OCI-M2 (cell line): ENCODE data around the gene PLEKHH1.

ENCODE experiments used
- DNase-seq: peaks from one replicate; lab custom pipeline; 2025; ENCODE audit not compliant: unreplicated experiment; lab: John Stamatoyannopoulos, UW

Gene PLEKHH1

DNA sequence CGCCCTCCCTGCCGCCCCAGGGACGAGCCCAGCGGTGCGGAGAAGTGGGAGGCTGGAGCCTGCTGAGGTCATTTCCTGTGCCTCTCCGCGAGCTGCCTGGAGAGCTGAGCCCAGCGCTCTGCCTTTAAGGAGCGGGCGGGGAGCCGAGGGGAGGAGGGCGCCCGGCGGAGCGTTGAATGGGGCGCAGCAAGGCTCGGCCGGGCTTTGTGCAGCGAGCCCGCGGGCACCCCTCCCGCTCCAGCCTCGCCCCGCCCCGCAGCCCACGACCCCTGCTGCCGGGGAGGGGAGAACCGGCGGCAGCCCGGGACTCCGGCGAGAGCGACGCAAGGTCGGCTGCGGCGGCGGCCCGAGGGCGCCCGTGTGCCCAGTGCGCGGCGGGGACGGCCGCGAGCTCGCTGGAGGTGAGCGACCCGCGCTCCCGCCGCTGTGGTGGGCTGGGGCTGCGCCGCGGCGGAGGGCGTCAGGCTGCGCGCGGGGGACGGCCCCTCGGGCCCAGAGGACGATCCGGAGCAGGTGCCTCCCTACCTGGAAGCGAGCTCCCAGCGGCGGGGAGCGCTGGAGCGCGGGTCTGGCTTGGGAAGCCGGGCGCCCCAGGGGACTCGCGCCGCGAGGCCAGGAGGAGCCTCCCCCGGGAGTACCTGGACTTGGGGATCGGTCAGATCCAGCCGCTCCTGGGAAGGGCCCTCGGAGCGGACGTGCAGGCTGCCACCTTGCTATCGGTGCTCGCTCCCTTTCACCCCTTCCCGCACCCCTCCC is at the start of gene PLEKHH1:
TSS of gene PLEKHH1 (plus strand) at position 293 of the 756 bp plus-strand sequence. CDS start 8,578 bp downstream, outside the sequence.
- no peak for DNase-seq

DNA sequence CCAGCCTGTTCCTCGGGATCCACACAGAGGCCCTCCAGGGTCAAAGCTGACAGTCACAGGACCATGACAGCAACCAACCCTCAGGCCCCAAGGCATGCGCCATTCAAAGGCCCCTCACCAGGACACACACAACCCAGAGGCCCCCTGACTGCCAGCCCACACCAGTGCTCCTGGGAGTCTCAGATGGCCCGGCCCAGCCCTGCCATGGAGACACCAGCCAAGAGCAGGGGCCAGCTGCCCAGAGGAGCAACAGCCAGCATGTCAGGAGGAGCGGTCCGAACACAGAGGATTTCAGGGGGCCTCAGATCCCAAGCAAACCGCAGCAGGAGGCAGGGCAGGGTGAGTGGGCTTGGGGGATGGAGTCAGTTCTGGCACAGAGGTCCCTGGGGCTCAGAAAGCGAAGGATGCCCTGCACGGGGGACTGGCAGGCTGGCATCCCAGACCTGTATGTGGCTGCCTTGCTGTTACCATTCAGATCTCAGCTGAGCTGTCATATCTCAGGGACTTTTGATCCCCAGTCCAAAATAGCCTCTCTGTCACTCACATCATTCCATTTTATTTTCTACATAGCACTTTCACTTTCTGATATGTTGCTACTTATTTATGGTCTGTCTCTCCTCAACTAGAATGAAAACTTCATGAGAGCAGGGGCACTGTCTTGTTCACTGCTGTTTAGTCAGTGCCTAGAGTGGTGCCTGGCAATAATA is 49.4 kb upstream of the PLEKHH1 start:
- no peak for DNase-seq

DNA sequence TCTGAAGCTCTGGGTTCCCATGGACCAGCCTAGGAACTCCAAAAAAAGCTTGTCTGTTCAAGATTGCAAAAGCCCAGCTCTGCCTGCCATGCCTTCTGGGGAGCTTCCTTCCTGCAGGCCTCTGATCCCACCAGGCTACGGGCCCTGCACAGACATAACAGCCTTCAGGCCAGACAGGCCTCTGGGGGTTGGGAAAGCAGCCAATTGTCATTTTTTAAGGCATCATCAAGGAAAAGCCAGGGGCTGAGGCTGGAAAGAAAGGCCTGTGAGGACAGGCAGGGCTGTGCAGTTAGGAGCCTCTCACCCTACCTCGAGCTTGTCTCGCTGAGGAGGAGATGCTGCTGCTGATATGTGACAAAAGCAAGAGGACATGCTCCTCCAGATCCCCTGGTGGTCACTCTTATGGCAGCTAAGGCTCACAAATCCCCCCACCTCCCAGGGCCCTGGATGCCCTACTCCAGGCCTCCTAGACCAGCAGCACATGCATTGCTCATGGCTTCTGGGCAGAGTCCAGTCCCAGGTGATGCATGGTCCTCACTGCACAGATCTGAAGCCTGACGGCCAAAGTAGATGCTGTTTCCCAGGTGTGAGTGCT is 47.5 kb upstream of the PLEKHH1 start:
- no peak for DNase-seq

DNA sequence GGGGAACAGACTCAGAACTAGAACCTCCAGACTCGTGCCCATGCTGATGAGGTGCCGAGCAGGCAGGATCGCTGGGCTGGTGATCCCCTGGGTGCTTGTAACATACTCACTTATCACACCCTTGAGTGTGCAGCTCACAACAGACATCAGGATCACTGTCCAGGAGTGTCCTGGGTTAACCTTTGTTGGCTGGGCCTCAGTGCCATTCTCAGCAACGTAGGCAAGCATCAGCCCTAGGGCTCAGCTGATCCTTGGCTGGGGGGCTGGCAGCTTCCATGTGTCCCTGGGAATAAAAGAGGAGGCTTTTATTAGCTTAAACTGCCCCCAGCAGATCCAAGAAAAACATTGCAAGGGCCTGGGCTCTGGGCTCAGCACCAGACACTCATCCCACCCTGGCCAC is 46.2 kb upstream of the PLEKHH1 start:
- no peak for DNase-seq

DNA sequence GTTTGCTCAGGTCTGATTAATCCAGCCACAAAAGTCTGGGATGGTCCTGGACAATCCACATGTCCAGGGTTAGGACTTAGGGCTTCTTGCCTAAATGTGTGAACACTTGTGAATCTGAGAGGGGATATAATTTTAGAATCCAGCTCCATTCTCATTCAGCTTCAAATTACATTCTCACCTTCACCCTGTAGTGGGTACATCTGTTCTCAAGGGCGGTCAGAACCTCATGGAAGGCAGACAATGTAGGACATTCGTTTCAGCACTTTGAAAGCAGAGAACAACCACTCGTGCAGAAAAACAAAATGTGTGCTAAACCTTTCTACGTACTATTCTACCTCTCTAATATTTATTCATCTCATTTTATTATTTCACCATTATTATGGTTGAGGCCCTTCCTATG is 45.8 kb upstream of the PLEKHH1 start:
- DNase-seq = no peak

DNA sequence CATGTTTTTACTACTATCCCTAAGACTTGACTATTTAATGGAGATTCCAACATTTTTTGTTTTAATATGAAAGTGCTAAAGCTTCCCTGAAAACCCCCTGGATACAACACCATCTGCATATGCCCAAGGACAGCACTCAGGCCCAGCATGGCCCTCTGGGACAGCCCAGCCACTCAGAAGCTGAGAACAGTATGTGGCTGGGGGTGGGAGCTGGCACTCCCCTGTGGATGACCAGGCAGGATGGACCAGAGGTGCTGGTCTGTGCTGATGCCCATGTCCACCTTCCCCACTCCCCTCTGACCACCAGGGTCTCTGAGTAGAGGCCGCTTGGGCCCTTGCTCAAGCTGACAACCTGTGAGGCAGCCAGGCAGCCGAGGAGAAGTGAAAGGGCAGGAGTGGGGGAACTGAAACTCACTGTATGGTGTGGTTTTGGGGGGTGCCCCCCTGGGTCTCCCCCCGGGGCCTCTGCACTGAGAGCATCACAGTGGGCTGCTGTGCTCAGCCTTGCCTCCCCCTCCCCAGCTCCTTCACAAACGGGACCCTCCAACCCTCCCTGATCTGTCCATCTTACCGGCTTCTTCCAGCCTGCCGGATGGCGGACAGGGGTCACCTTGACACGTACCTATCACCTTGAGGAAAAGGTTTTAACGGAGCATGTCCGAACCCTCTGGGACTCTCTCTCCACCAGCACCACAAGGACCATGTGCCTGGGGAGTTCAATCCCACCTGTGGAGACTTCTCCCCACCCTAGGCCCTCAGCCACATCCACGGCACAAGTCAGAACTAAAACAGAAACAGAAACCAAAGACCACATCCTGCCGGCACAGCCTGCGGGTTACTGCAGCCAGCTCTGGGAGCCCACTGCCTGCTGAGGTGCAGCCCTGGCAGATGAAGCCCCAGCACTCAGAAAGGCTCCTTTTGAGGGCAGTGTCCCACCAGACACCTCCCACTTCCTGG is 44.9 kb upstream of the PLEKHH1 start, which contains the start of gene TMEM229B:
TSS of gene TMEM229B (minus strand) at position 785 of the 957 bp plus-strand sequence. CDS start 14,798 bp downstream, outside the sequence.
- no peak for DNase-seq

DNA sequence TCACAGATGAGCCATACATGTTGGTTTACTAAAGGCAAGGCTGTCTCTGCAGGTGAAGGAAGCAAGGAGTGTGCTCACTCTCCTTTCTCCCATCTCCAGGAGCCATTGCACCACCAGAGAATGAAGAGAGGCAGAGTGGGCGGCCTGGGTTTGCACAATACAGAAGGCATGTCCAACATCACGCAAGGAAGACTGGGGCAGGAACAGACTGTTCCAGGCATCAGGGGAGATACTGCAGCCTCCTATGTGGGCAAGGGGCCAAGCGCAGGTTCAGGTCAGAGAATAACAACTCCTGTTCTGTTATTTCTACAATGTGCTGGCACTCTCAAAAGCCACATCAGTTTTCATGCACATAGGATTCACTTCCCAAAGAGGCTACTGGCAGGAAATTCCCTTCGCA is 42.9 kb upstream of the PLEKHH1 start:
- no peak for DNase-seq

DNA sequence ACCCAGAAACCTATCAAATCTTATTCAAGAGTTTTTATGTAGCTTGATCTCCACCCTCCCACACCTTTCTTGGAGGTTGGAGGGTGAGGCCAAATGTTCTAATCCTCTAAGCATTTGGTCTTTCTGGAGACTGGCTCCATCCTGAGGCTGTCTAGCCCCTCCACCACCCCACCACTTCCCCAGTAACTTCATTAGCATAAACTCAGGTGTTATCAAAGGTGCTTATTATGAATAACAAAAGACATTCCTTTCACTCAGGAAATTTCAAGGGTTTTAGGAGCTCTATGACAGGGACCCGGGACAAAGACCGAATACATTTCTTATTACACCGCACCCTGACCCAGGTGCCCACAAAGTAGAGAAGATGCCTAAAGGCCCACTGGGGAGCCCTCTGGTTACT is 41.8 kb upstream of the PLEKHH1 start:
- no peak for DNase-seq

DNA sequence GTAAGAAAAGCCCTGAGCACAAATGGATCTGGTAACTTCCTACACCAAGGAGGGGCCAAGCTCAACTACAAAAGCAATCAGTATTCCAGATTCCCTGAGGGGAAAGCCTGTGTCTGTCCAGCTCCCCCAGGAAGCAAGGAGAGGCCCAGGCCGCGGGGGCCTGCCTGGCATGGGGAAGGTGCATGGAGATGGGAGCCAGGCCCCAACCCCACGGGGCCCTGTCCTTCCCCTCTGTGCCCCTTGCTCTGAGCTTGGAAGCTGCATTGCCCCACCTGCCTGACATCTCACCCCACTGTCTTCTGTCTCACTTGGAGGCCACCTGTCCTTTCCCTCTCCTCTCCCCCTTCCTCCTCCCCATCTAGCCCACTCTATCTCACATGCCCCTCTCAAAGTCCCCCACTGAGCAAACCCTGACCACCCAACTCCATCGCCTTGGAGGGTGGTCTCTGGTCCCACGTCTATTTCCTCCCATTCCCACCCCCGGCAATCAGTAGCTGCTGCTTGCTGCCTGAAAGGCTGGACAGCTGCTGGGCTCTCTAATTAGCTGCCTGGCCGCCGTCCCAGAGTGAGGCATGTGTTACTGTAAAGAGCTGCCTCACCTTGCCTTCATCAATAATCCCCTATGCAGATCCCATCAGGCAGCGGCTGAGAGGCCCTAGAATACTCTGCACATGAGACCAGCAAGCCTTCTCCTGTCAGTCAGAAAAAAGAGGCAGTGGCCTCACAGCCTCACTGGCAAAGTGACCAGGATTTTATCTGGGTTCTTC is 41.2 kb upstream of the PLEKHH1 start:
- DNase-seq = no peak

DNA sequence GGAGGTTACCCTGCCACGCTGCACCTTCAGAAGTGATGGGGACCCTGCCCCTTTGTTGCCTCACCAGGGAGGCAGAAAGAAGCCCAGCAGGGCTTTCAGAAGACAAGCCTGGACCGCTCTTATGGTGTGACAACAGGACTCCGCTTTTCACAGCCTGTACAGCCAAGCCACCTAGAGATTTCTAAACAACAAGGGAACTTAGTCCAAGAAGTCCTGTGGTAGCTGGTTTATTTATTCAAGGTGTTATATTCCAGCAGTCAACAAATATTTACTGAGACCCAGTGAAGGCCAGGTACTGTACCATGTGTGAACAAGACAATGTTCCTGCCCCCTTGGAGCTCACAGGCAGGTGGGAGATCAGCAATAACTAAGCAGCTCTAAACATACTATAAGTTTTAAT is 40.6 kb upstream of the PLEKHH1 start:
- no peak for DNase-seq

DNA sequence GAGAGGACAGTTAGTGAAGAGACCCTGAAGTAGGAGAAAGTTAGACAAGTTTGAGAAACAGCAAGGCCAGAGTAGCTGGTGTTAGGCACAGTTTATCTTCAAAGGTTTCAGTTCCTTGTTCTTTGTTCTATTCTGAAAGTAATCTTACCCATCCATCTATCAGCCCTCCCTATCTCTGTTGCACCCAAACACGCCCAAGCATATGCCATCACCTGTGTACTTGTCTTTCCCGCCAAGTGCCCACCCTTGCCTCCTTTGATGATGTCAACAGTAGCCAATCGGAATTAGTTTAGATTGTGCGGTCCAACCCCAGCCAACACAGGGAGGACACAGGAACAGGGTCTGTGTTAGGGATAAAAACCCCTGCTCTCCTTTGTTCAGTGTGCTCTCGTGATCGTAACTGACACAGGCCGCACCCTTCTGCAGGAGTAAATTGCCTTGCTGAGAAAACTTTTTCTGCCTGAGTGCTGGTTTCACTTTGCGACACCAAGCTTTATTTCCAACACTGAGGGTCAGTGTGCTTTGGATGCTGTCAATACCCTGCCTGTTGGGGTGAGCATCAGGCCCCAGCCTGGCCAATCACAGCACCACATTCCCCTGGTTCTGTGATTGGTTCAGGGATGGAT is 39.9 kb upstream of the PLEKHH1 start:
- DNase-seq = no peak

DNA sequence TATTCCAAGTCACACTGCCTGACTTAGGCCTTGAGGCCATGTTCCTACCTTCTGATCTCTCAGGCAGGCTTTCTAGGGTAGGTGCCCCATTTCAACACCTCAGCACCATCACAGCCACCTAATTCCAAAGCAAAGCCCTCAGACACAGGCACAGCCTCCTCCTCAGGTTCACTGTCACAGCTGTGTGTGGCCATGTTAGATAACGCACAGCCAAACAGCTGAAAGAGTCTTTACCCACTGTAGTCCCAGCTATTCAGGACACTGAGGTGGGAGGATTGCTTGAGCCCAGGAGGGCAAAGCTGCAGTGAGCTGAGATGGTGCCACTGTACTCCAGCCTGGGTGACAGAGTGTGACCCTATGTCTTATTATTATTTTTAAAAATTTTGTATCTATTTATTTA is 37.3 kb upstream of the PLEKHH1 start:
- no peak for DNase-seq

DNA sequence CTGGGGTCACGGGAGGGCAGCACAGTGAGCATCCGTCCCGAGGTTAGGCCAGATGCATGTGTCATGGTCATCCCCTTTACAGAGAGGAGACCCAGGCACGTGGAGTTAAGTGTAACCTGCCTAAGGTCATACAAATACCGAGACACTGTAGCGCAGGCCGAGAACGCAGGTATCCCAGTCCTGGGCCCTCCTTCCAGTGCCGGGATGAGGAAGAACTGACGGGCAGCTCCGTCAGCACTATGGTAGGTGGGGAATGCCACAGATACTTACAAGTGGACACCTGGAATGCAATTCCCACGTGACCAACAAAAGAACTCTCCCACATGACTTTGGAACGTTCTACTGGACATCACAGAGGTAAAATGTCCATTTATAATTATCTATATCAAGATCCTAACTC is 35.9 kb upstream of the PLEKHH1 start:
- no peak for DNase-seq

DNA sequence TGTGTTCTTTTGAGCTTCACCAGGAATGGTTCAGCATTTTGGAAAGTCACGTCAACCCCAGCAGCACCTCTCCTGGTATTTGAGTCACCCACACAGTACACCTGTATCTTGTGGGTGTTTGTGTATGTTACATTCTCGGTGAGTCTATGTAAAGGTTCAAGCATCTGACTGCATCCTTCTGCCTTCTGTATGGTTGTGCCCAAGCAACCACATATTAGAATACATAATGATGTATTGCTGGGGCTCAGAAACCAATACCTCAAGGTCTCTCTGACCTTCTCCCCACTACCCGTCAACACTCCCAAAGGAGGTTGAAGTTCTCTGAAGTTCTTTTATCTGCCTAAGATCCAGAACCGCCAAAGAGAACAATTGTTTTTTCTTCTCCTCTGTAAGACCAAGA is 35.4 kb upstream of the PLEKHH1 start:
- no peak for DNase-seq

DNA sequence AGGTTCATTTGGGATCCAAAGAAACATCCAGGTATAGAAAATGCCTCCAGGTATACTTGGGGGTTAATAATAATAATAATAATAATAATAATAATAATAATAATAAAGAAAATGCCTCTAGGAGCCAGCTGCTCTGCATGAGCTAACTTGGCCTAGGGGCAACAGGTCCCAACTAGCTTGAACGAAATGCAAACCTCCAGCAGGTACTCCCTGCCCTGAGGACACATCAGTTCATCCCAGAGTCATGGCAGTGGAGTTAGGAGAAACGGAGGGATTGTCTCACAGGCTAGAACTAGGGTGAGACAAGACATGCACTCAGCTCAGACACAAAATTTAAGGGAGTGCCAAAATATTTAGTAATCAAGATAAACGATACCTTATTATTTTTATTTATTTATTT is 32.1 kb upstream of the PLEKHH1 start:
- DNase-seq = no peak

DNA sequence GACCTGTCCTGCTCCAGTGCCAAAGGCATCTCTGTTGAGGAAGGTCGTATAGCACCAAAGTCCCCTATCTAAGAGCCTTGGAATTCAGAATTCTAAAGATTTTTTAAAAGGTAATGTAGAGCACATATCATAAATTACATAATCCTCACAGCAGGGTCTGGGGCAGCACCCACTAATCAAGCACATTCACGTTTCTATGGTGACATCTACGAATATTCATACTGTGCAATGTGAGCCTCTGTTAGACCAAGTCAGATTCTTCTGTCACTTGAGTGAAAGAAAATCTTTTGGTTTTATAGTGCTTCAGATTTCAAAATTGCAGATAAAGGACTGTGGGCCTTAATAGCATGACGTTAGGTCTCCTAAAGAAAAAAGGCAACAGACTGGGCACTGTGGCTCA is 31.4 kb upstream of the PLEKHH1 start:
- no peak for DNase-seq

DNA sequence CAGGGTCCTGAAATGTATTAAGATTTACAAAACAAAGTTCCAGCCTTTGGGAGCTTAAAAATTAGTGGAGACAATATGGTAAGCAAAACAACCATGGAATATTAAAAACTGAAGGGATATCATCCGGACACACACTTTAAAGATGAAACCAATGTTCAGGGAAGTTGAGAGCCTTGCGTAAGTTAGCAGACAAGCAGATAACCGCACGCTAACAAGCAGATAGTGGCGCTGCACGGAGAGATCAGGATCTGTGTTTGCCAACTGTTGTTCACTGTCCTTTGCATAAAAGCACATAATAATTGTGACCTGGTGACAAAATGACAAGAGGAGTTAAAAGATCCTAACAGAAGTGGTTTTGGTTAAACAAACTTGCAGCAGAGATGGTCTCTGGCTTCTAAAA is 30.2 kb upstream of the PLEKHH1 start:
- DNase-seq = no peak

DNA sequence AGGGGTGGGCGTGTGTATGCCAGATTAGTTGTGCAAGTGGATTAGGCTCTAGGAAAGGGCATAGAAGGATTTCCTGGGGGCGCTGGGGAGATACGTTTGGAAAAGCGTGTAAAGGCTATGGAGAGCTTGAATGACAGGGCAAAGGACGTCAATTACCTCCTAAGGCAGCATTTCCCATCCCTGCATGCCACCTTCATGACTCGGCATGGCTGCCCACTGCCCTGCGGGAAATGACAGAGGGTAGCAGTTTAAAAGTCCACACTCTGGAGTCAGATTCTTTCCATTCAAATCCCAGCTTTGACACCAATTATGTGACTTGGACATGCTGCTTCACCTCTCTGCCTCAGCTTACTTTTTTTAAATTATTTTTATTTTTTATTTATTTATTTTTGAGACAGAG is 29.8 kb upstream of the PLEKHH1 start:
- no peak for DNase-seq

DNA sequence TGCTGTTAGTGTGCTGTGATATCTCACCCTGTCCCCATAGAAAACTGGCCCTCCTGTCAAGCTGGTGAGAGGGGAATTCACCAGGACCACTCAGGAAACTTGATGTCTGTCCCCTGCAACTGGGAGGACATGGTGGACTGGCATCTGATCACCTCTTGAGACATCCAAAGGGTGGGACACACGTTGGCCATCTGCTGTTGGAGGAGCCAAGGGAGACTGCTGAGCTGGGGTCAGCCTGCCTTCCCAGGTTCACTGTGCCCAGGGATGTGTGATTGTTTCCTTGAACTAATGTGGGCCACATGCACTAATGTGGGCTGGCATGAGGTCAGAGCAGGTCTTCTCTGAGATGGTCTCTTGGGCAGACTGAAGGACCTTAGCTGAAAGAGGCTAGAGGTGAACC is 27.8 kb upstream of the PLEKHH1 start:
- no peak for DNase-seq

DNA sequence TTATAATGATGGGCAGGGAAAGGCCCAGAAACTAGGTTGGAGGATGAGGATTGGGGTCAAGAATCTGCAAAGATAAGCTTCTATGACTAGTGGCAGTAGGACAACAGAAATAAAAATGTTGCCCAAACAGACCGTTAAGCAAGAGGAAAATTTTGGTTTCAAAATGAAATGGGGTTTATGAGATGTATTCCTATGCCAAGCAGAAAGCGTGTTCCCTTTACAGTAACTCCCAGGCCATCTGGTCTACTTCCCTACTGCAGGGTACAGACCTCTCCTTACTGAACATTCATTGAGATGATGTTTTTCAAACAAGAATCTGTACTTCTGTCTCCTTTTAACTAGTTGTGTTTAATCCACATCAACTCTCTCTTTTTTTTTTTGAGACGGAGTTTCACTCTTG is 24.1 kb upstream of the PLEKHH1 start:
- DNase-seq = no peak
